ENCODE measurements around the gene IQGAP3. TPM values are rescaled to one million over a fixed set of nuclear protein-coding genes. Genes with fewer than 3 reads are reported as not detected.

IQGAP3 gene
- total RNA-seq, 2 experiments from 2014 or later, result 24.3 to 31.3 TPM

Other genes starting within 250 kb of the IQGAP3 start
- 100 to 1,000 TPM; 253 to 361 TPM for gene CCT3, start 234.3 kb downstream of the IQGAP3 start, total RNA-seq
- not detected for gene TSACC, start 234.0 kb downstream of the IQGAP3 start, total RNA-seq
- gene RHBG, start 203.4 kb downstream of the IQGAP3 start, total RNA-seq, result not detected
- 10 to 100 TPM; 57.1 to 63.1 TPM for gene MEF2D, start 71.8 kb downstream of the IQGAP3 start, total RNA-seq
- gene TTC24, start 7.2 kb upstream of the IQGAP3 start, total RNA-seq, result 10 to 100 TPM; 12.6 to 16.9 TPM
- gene NAXE, start 19.2 kb upstream of the IQGAP3 start, total RNA-seq, result 10 to 100 TPM; 62.7 to 66.6 TPM
- gene GPATCH4, start 28.9 kb upstream of the IQGAP3 start, total RNA-seq, result 10 to 100 TPM; 40.5 to 50.9 TPM
- gene HAPLN2, start 46.9 kb upstream of the IQGAP3 start, total RNA-seq, result not detected
- under 1 TPM in 1 of 2 experiments, not detected in 1; 0.07 TPM for gene BCAN, start 69.6 kb upstream of the IQGAP3 start, total RNA-seq
- gene NES, start 104.8 kb upstream of the IQGAP3 start, total RNA-seq, result not detected
- gene CRABP2, start 133.0 kb upstream of the IQGAP3 start, total RNA-seq, result 1 to 10 TPM; 1.4 to 1.9 TPM
- 10 to 100 TPM; 44.0 to 49.6 TPM for gene METTL25B, start 155.9 kb upstream of the IQGAP3 start, total RNA-seq
- gene ISG20L2, start 156.2 kb upstream of the IQGAP3 start, total RNA-seq, result 10 to 100 TPM; 56.0 to 70.3 TPM
- 10 to 100 TPM; 60.4 to 80.0 TPM for gene MRPL24, start 168.5 kb upstream of the IQGAP3 start, total RNA-seq
- 100 to 1,000 TPM; 258 to 340 TPM for gene HDGF, start 179.1 kb upstream of the IQGAP3 start, total RNA-seq
- gene PRCC, start 195.0 kb upstream of the IQGAP3 start, total RNA-seq, result 10 to 100 TPM; 68.7 to 99.8 TPM
- 100 to 1,000 TPM; 157 to 205 TPM for gene SH2D2A, start 244.3 kb upstream of the IQGAP3 start, total RNA-seq

All from activated CD8-positive, alpha-beta memory T cell treated with anti-CD3 and anti-CD28 coated beads, Interleukin-2, amount 10 ng/mL, durations not matched to agents 7 days and 5 days (primary cell).